ENCODE results near the gene TAS2R8. TPM values are rescaled to one million over a fixed set of nuclear protein-coding genes. Genes with fewer than 3 reads are reported as not detected.
A peak's percentile ranks its signal among the peaks of the same experiment; 100 is the strongest.

TAS2R8 gene
- total RNA-seq, 1 experiment from 2014 or later: not detected

GRCh38 chr12:10851243-10851858, 44.3 kb upstream of the TAS2R8 start:
- Histone ChIP-seq H3K27ac (ENCODE audit: low read length) (peak overlapping the region; percentile 82; the same call in 1 of the 2 replicates), H3K9me2 (replicated peaks; ENCODE audit: low read length) (no peaks in the 10 kb centered on the region), H3K27me3 (ENCODE audit: low read length) (no peaks in the 10 kb centered on the region), H3K4me2 (ENCODE audit: low read length) (no peak overlapping the region), H3F3A (ENCODE audit: low read length, unreplicated experiment) (no peaks in the 10 kb centered on the region), H3K36me3 (ENCODE audit: low read depth, low read length) (no peaks in the 10 kb centered on the region; the same call in 1 of the 2 replicates), H4K20me1 (ENCODE audit: low read length) (no peaks in the 10 kb centered on the region), H3K9me3 (ENCODE audit: low read length) (no peaks in the 10 kb centered on the region), H2AFZ (ENCODE audit: low read length) (no peak overlapping the region), H3K9ac (ENCODE audit: low read length) (no peak overlapping the region), H3K4me3 (ENCODE audit: low read length) (no peak overlapping the region), H3K79me2 (ENCODE audit: low read length) (no peaks in the 10 kb centered on the region), H3K4me1 (ENCODE audit: insufficient read depth, low read length) (peaks cover 30% of the 10 kb centered on the region)
- TF ChIP-seq EZH2phosphoT487 (IDR thresholded peaks at IDR 0.05; ENCODE audit: borderline replicate concordance, low read length) (no peak), CTCF (conservative IDR thresholded peaks at IDR 0.05; ENCODE audit: low read depth, low read length) (no peak), EZH2 (IDR thresholded peaks at IDR 0.05; ENCODE audit: low read length, unreplicated experiment) (no peak)
- intact Hi-C loops (cut with micrococcal nuclease): no loop called here
- ATAC-seq (no peak), DNase-seq (peak; percentile 7)
- POLR2A ChIA-PET (ENCODE audit: unreplicated experiment): no interaction called here
- BruUV-seq (replicated peaks): no TSS peak
- CTCF ChIA-PET: no interaction called here

- ChIA-PET POLR2A (ENCODE audit: unreplicated experiment) (interaction anchor here (0.5 to 1.0 kb wide), 5 partner anchors 11 to 1969 kb away, joined by 3 to 10 read pairs (median 4); partner anchors contain the start of gene SMIM10L1), CTCF (no interaction called here)
- Histone ChIP-seq H3K27me3 (ENCODE audit: low read length) (no peaks in the 10 kb centered on the region), H3K9me3 (ENCODE audit: low read length) (no peaks in the 10 kb centered on the region), H3K36me3 (ENCODE audit: low read depth, low read length) (no peaks in the 10 kb centered on the region), H3K4me2 (ENCODE audit: low read length) (peak within 1 kb of the TSS; percentile 46), H3K4me3 (ENCODE audit: low read length) (no peak within 1 kb of the TSS), H3F3A (ENCODE audit: low read length, unreplicated experiment) (no peaks in the 10 kb centered on the region), H3K79me2 (ENCODE audit: low read length) (no peaks in the 10 kb centered on the region), H3K9ac (ENCODE audit: low read length) (peak within 1 kb of the TSS; percentile 55), H3K27ac (ENCODE audit: low read length) (peak within 1 kb of the TSS; percentile 90), H2AFZ (ENCODE audit: low read length) (0 out of 2 replicates have a peak within 1 kb of the TSS, but pooled peaks have one; percentile 14), H3K9me2 (replicated peaks; ENCODE audit: low read length) (no peaks in the 10 kb centered on the region), H3K4me1 (ENCODE audit: insufficient read depth, low read length) (peaks cover 30% of the 10 kb centered on the region), H4K20me1 (ENCODE audit: low read length) (no peaks in the 10 kb centered on the region)
- intact Hi-C loops (cut with micrococcal nuclease): no loop called here
- BruUV-seq (replicated peaks): no TSS peak
- DNase-seq: peak; percentile 84
- peak; percentile 90 for ATAC-seq
- no peak for TF ChIP-seq EZH2 (IDR thresholded peaks at IDR 0.05; ENCODE audit: low read length, unreplicated experiment)
- TF ChIP-seq CTCF (conservative IDR thresholded peaks at IDR 0.05; ENCODE audit: low read depth, low read length): no peak
- TF ChIP-seq EZH2phosphoT487 (IDR thresholded peaks at IDR 0.05; ENCODE audit: borderline replicate concordance, low read length): no peak
These were observed 42.4 kb upstream of the TAS2R8 start, which contains the start of gene PRR4 for GRCh38 chr12:10849425-10849878. PRR4 (minus strand) TSS chr12:10849475; CDS start chr12:10849437, 38 bp downstream.

DNA sequence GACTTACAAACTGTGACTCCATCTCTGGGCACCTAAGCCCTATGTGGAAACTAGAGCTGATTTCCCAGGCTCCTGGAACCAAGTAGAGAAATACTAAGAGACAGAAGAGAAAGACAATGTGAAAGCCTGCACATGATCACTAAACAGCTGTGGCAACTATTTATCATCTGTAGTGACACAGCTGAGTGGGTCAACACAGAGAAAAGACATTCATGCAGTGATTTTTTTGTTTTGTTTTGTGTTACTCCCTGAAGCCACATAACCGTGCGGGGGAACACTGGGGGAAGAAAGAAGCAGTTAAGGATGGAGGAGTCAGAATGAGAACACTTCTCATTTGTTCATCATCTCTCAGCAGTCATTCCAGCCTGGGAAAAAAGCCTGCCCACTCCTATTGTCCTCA, 40.7 kb upstream of the TAS2R8 start:
- Histone ChIP-seq H2AFZ (ENCODE audit: low read length) (no peak overlapping the region), H3K9ac (ENCODE audit: low read length) (no peak overlapping the region), H4K20me1 (ENCODE audit: low read length) (no peaks in the 10 kb centered on the region), H3F3A (ENCODE audit: low read length, unreplicated experiment) (no peaks in the 10 kb centered on the region), H3K79me2 (ENCODE audit: low read length) (no peaks in the 10 kb centered on the region), H3K27ac (ENCODE audit: low read length) (no peak overlapping the region), H3K27me3 (ENCODE audit: low read length) (no peaks in the 10 kb centered on the region), H3K4me2 (ENCODE audit: low read length) (no peak overlapping the region), H3K9me3 (ENCODE audit: low read length) (no peaks in the 10 kb centered on the region), H3K36me3 (ENCODE audit: low read depth, low read length) (no peaks in the 10 kb centered on the region), H3K4me3 (ENCODE audit: low read length) (no peak overlapping the region), H3K4me1 (ENCODE audit: insufficient read depth, low read length) (peaks cover 30% of the 10 kb centered on the region), H3K9me2 (replicated peaks; ENCODE audit: low read length) (no peaks in the 10 kb centered on the region)
- TF ChIP-seq CTCF (conservative IDR thresholded peaks at IDR 0.05; ENCODE audit: low read depth, low read length) (no peak), EZH2 (IDR thresholded peaks at IDR 0.05; ENCODE audit: low read length, unreplicated experiment) (no peak), EZH2phosphoT487 (IDR thresholded peaks at IDR 0.05; ENCODE audit: borderline replicate concordance, low read length) (no peak)
- BruUV-seq (replicated peaks): no TSS peak
- POLR2A ChIA-PET (ENCODE audit: unreplicated experiment): no interaction called here
- ATAC-seq (no peak), DNase-seq (no peak)
- intact Hi-C loops (cut with micrococcal nuclease): no loop called here
- CTCF ChIA-PET: no interaction called here
